NCI-H2107 treated with DMSO at 0.1 percent for 48 hours (cell line): ENCODE data around the gene ZNF559.
"Not testable (repeated sequence)": the region's sequence is repeated elsewhere in the genome, so short reads cannot be mapped to it uniquely, and the experiment has no call there.

ENCODE experiments used
- DNase-seq: peaks from one replicate; lab custom pipeline; 2025; ENCODE audit not compliant: unreplicated experiment; lab: John Stamatoyannopoulos, UW

The ZNF559 gene

GRCh38 chr19:9323919-9324583 lies at the start of gene ZNF559:
ZNF559 (plus strand) TSS chr19:9324179; CDS start chr19:9338550, 14,371 bp downstream.
- DNase-seq: peak; percentile 96

GRCh38 chr19:9283485-9283884 lies 40.5 kb upstream of the ZNF559 start:
- DNase-seq: not testable (repeated sequence)

- DNase-seq: no peak
Observed at GRCh38 chr19:9289231-9289884, 34.6 kb upstream of the ZNF559 start.

- DNase-seq: no peak
Observed at GRCh38 chr19:9295411-9295849, 28.5 kb upstream of the ZNF559 start.

- DNase-seq: no peak
Observed at GRCh38 chr19:9296336-9296735, 27.6 kb upstream of the ZNF559 start.

GRCh38 chr19:9306443-9306842 lies 17.5 kb upstream of the ZNF559 start:
- no peak for DNase-seq

- DNase-seq: no peak
Observed at GRCh38 chr19:9308091-9308770, 15.7 kb upstream of the ZNF559 start.

GRCh38 chr19:9309139-9309973 lies 14.6 kb upstream of the ZNF559 start, which contains the start of gene ZNF699:
ZNF699 (minus strand) TSS chr19:9309838; CDS start chr19:9305119, 4,719 bp downstream.
- DNase-seq: peak; percentile 98

GRCh38 chr19:9309974-9310446 lies 14.0 kb upstream of the ZNF559 start:
- peak; percentile 98 for DNase-seq

- no peak for DNase-seq
Observed at GRCh38 chr19:9313756-9314155, 10.2 kb upstream of the ZNF559 start.

GRCh38 chr19:9321338-9321737 lies 2.6 kb upstream of the ZNF559 start:
- DNase-seq: no peak

GRCh38 chr19:9321756-9322155 lies 2.2 kb upstream of the ZNF559 start:
- DNase-seq: not testable (repeated sequence)

GRCh38 chr19:9322201-9322600 lies 1.8 kb upstream of the ZNF559 start:
- not testable (repeated sequence) for DNase-seq

- DNase-seq: peak; percentile 75
Observed at GRCh38 chr19:9323557-9323918, 441 bp upstream of the ZNF559 start.

- DNase-seq: no peak
Observed at GRCh38 chr19:9324584-9324962, 594 bp downstream of the ZNF559 start.

GRCh38 chr19:9329999-9330398 lies 6.0 kb downstream of the ZNF559 start:
- no peak for DNase-seq

GRCh38 chr19:9342610-9343304 lies 18.8 kb downstream of the ZNF559 start:
- DNase-seq: no peak

- no peak for DNase-seq
Observed at GRCh38 chr19:9345005-9345404, 21.0 kb downstream of the ZNF559 start.

- no peak for DNase-seq
Observed at GRCh38 chr19:9348253-9348652, 24.3 kb downstream of the ZNF559 start.

GRCh38 chr19:9348671-9349070 lies 24.7 kb downstream of the ZNF559 start:
- DNase-seq: no peak
